Activated naive CD4-positive, alpha-beta T cell treated with anti-CD3 and anti-CD28 coated beads, Interleukin-2, amount 50 U/mL, for 24 hours (primary cell): ENCODE results near the gene BUD13.

Experiments
- H3K27ac Mint-ChIP-seq: one replicate; pipeline ENCODE4 v1.8.0; 2021; ENCODE audit warnings: mild to moderate bottlenecking, mixed read lengths
- H3K27me3 Mint-ChIP-seq: one replicate; pipeline ENCODE4 v1.8.0; 2021; ENCODE audit warnings: mixed read lengths
- H3K36me3 Mint-ChIP-seq: one replicate; pipeline ENCODE4 v1.8.0; 2021; ENCODE audit warnings: mixed read lengths
- H3K4me1 Mint-ChIP-seq: one replicate; pipeline ENCODE4 v1.8.0; 2021; ENCODE audit warnings: mixed read lengths
- H3K4me3 Mint-ChIP-seq: one replicate; pipeline ENCODE4 v1.8.0; 2021; ENCODE audit warnings: mild to moderate bottlenecking, mixed read lengths
- H3K9me3 Mint-ChIP-seq: one replicate; pipeline ENCODE4 v1.8.0; 2021; ENCODE audit warnings: mixed read lengths

Gene BUD13

GRCh38 chr11:116718955-116719501 is 53.8 kb downstream of the BUD13 start:
- no peak overlapping the region for H3K4me3 Mint-ChIP-seq
- no peaks in the 10 kb centered on the region for H3K27me3 Mint-ChIP-seq
- no peaks in the 10 kb centered on the region for H3K9me3 Mint-ChIP-seq
- H3K27ac Mint-ChIP-seq: no peak overlapping the region
- H3K36me3 Mint-ChIP-seq: no peaks in the 10 kb centered on the region
- H3K4me1 Mint-ChIP-seq: no peaks in the 10 kb centered on the region

DNA sequence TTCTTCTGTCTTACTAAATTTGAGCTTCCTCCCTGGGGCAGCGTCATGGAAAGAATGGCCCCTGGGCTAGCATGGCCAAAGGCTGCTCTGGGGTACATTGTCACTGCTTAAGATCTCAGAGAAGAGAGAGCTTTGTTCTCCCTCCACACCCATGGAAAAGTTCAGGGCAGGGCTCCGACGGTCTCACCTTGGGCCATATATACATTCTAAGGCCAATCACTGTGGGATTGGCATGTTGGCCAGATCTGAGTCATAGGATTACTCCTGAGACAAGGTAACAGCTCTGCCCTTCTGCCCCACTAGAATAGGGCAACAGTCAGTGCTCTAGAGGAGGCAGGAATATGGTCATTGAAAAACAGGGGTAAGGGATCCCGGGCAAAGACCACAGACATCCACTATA is 56.2 kb downstream of the BUD13 start:
- Mint-ChIP-seq H3K4me3 (no peak overlapping the region), H3K27ac (no peak overlapping the region), H3K4me1 (no peaks in the 10 kb centered on the region), H3K9me3 (no peaks in the 10 kb centered on the region), H3K27me3 (peaks cover under 1% of the 10 kb centered on the region), H3K36me3 (no peaks in the 10 kb centered on the region)

DNA sequence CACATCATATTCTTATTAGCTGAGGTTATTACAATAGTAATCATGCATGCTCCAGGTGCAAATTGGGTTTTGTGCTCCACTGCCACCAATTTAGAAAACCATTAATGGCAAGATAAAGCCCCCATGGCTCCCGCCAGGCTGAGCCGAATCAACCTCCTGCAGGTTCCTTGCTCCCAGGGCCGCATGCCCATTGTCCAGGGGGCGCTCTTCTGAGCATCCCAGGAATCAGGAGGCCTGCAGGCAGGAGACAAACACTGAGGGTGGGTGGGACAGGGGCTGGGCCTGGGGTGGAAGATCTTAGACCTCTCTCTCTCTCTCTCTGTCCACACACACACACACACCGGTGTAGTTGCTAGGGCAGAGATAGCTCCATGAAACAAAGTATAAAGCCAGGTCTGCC is 57.4 kb downstream of the BUD13 start:
- peaks cover 5% of the 10 kb centered on the region for H3K27me3 Mint-ChIP-seq
- H3K9me3 Mint-ChIP-seq: no peaks in the 10 kb centered on the region
- no peaks in the 10 kb centered on the region for H3K4me1 Mint-ChIP-seq
- H3K36me3 Mint-ChIP-seq: no peaks in the 10 kb centered on the region
- H3K4me3 Mint-ChIP-seq: no peak overlapping the region
- H3K27ac Mint-ChIP-seq: no peak overlapping the region

- Mint-ChIP-seq H3K4me1 (no peaks in the 10 kb centered on the region), H3K4me3 (no peak overlapping the region), H3K27ac (no peak overlapping the region), H3K9me3 (no peaks in the 10 kb centered on the region), H3K27me3 (peaks cover 7% of the 10 kb centered on the region), H3K36me3 (no peaks in the 10 kb centered on the region)
Observed at GRCh38 chr11:116714902-116715301, 57.9 kb downstream of the BUD13 start.

- Mint-ChIP-seq H3K4me3 (no peak overlapping the region), H3K27me3 (peaks cover 12% of the 10 kb centered on the region), H3K4me1 (no peaks in the 10 kb centered on the region), H3K27ac (no peak overlapping the region), H3K36me3 (no peaks in the 10 kb centered on the region), H3K9me3 (no peaks in the 10 kb centered on the region)
Observed at GRCh38 chr11:116712428-116712827, 60.4 kb downstream of the BUD13 start.

DNA sequence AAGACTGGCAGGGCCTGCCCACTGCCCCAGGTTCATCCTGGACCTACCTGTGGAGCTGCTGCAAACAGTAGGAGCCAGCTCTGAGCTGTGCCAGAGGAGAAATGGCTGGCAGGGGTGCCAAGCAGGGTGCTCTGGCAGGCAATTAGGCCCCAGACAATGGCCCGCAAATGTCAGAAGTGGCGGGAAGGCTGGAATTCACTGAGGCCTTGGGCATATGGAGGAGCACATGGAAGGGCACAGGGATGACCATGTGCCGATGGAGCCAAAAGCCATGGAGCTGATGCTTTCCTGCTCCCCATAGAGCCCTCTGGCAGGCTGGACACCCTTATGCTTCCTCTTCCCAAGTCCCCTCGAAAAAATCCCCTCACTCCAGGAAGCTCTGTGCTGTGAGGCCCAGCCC is 62.0 kb downstream of the BUD13 start:
- peaks cover 12% of the 10 kb centered on the region for H3K27me3 Mint-ChIP-seq

GRCh38 chr11:116710001-116710674 is 62.6 kb downstream of the BUD13 start:
- H3K36me3 Mint-ChIP-seq: no peaks in the 10 kb centered on the region
- peaks cover 12% of the 10 kb centered on the region for H3K27me3 Mint-ChIP-seq
- H3K4me3 Mint-ChIP-seq: no peak overlapping the region
- H3K9me3 Mint-ChIP-seq: no peaks in the 10 kb centered on the region
- no peaks in the 10 kb centered on the region for H3K4me1 Mint-ChIP-seq
- H3K27ac Mint-ChIP-seq: no peak overlapping the region

More for the DNA sequence above, 62.0 kb downstream of the BUD13 start:
- Mint-ChIP-seq H3K4me1 (no peaks in the 10 kb centered on the region), H3K36me3 (no peaks in the 10 kb centered on the region), H3K27ac (no peak overlapping the region), H3K4me3 (no peak overlapping the region), H3K9me3 (no peaks in the 10 kb centered on the region)

GRCh38 chr11:116707746-116708145 is 65.0 kb downstream of the BUD13 start:
- Mint-ChIP-seq H3K4me3 (no peak overlapping the region), H3K4me1 (no peaks in the 10 kb centered on the region), H3K27ac (no peak overlapping the region), H3K36me3 (no peaks in the 10 kb centered on the region), H3K9me3 (no peaks in the 10 kb centered on the region), H3K27me3 (peaks cover 14% of the 10 kb centered on the region)

- no peaks in the 10 kb centered on the region for H3K9me3 Mint-ChIP-seq
- peaks cover 14% of the 10 kb centered on the region for H3K27me3 Mint-ChIP-seq
- H3K4me3 Mint-ChIP-seq: no peak overlapping the region
- no peaks in the 10 kb centered on the region for H3K4me1 Mint-ChIP-seq
- H3K36me3 Mint-ChIP-seq: no peaks in the 10 kb centered on the region
- H3K27ac Mint-ChIP-seq: no peak overlapping the region
Observed at GRCh38 chr11:116707161-116707629, 65.6 kb downstream of the BUD13 start.

GRCh38 chr11:116703421-116703820 is 69.4 kb downstream of the BUD13 start:
- Mint-ChIP-seq H3K9me3 (no peaks in the 10 kb centered on the region), H3K27me3 (peaks cover 1% of the 10 kb centered on the region), H3K4me3 (no peak overlapping the region), H3K4me1 (no peaks in the 10 kb centered on the region), H3K36me3 (no peaks in the 10 kb centered on the region), H3K27ac (no peak overlapping the region)

- Mint-ChIP-seq H3K9me3 (no peaks in the 10 kb centered on the region), H3K27ac (no peak overlapping the region), H3K4me3 (no peak overlapping the region), H3K27me3 (peaks cover 1% of the 10 kb centered on the region), H3K4me1 (no peaks in the 10 kb centered on the region), H3K36me3 (no peaks in the 10 kb centered on the region)
Observed at GRCh38 chr11:116702772-116703385, 69.9 kb downstream of the BUD13 start.

- H3K9me3 Mint-ChIP-seq: no peaks in the 10 kb centered on the region
- H3K36me3 Mint-ChIP-seq: no peaks in the 10 kb centered on the region
- no peak overlapping the region for H3K4me3 Mint-ChIP-seq
- no peak overlapping the region for H3K27ac Mint-ChIP-seq
- no peaks in the 10 kb centered on the region for H3K4me1 Mint-ChIP-seq
- H3K27me3 Mint-ChIP-seq: peaks cover 1% of the 10 kb centered on the region
Observed at GRCh38 chr11:116701876-116702275, 70.9 kb downstream of the BUD13 start.

DNA sequence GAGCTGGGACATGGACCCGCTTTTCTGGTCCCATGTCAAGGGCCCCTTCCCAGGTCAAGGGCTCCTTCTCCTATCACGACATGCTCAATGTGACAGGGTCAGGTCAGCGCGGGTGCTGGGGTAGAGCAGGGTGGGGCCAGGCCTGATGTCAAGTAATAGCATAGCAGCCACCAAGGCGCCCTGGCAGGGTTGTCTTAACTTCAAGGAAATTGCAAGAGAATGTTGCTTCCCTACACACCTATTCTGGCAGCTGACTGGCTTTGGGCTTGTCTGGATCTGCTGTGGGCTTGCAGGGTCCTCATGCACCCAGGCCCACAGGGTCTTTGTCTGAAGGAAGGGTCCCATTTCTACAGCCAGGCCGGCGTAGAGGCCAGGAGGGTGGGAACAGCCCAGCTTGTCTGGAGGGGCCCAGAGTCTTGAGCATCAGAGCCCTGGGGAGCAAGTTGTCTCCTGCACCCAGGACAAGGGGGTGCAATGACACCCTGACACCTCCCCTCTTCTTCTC is 71.4 kb downstream of the BUD13 start:
- Mint-ChIP-seq H3K36me3 (no peaks in the 10 kb centered on the region), H3K9me3 (no peaks in the 10 kb centered on the region), H3K4me1 (no peaks in the 10 kb centered on the region), H3K27me3 (peaks cover 1% of the 10 kb centered on the region), H3K27ac (no peak overlapping the region), H3K4me3 (no peak overlapping the region)

DNA sequence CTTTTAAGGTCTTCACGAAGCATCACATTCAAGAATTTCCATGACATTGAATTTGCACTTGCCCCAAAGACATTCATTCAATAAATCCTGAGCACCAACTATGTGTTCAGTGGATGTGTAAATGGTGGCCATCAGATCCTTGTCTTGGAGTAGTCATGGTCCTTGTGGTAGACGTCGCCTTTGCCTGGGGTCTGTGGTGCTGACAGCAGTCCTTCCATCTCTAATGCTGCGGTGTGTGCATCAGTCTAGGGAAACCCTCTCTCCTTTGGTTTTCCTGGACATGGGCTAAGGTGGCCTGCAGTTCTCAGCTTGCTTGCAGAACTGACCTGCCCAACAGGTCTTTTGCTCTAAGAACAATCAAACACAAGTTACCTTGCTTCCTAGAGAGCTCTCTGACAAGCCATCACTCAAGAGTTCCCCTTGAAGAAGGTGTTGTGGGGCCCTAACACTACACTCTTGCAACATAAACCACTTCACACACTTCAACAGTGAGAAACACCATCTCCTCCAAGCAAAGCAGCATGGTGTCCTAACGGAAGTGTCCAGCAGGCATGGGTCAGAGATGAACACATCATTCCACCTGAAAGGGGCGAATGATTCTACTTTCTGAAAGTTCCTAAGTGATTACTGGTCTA is 72.1 kb downstream of the BUD13 start:
- H3K36me3 Mint-ChIP-seq: no peaks in the 10 kb centered on the region
- no peak overlapping the region for H3K4me3 Mint-ChIP-seq
- no peaks in the 10 kb centered on the region for H3K9me3 Mint-ChIP-seq
- peaks cover 1% of the 10 kb centered on the region for H3K27me3 Mint-ChIP-seq
- no peak overlapping the region for H3K27ac Mint-ChIP-seq
- H3K4me1 Mint-ChIP-seq: no peaks in the 10 kb centered on the region
